WTC11 (cell line): ENCODE results near the gene KRTAP10-2.

Source experiments
- NFE2L1 ChIP-seq: sonication (generic); formaldehyde crosslinking; IDR thresholded peaks from 2 replicates; pipeline ENCODE4 v1.8.1; 2023; ENCODE audit warnings: missing genetic modification reagents
- ZBTB21 ChIP-seq: sonication (generic); formaldehyde crosslinking; IDR thresholded peaks from 2 replicates; pipeline ENCODE4 v1.8.1; 2023; ENCODE audit warnings: mild to moderate bottlenecking, missing genetic modification reagents, borderline replicate concordance
- TF ChIP-seq, protein P1 (sequence below): fragments of 200-600 bp; IDR thresholded peaks from 2 replicates; pipeline ENCODE4 v1.8.0; 2022; ENCODE audit warnings: antibody characterized with exemption

GRCh38 chr21:44571296-44571695, 20.0 kb upstream of the KRTAP10-2 start:
- TF ChIP-seq NFE2L1 (CRISPR knock-in tag): no peak
- TF ChIP-seq, protein P1, sequence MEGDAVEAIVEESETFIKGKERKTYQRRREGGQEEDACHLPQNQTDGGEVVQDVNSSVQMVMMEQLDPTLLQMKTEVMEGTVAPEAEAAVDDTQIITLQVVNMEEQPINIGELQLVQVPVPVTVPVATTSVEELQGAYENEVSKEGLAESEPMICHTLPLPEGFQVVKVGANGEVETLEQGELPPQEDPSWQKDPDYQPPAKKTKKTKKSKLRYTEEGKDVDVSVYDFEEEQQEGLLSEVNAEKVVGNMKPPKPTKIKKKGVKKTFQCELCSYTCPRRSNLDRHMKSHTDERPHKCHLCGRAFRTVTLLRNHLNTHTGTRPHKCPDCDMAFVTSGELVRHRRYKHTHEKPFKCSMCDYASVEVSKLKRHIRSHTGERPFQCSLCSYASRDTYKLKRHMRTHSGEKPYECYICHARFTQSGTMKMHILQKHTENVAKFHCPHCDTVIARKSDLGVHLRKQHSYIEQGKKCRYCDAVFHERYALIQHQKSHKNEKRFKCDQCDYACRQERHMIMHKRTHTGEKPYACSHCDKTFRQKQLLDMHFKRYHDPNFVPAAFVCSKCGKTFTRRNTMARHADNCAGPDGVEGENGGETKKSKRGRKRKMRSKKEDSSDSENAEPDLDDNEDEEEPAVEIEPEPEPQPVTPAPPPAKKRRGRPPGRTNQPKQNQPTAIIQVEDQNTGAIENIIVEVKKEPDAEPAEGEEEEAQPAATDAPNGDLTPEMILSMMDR: no peak
- TF ChIP-seq ZBTB21 (CRISPR knock-in tag): no peak
